HG03039 (cell line): ENCODE results near the gene RTRAF.

Experiments
- ATAC-seq: cut with Tn5 transposase; IDR thresholded peaks from one replicate; pipeline ENCODE4 v1.9.1; 2021; ENCODE audit warnings: mild to moderate bottlenecking, moderate library complexity; ENCODE audit not compliant: unreplicated experiment

RTRAF gene

DNA sequence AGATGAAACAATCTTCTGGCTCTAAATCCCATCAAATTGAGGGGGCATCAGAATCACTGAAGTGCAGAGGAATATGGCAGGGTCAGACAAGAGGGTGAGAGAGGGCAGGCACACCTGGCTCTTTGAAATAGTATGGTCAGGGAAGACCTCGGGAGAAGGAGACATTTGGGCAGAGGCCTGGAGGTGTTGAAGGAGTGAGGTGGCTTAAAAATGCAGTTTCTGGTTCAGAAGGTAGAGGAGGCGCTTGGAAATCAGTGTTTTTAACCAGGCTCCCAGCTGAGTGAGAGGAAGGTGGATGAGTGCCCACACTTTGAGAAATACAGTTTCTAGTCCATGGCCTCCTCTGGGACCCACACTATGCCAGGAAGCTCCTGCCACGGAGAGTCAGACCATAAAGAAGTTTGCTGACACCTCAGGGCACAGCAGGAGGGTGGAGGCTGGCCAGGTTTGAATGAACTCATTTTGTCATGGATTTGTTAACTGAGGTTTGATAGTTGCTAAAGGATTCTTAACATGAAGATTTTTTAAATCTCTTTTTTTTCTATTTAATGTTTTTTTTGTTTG lies 59.4 kb downstream of the RTRAF start:
- ATAC-seq = no peak

DNA sequence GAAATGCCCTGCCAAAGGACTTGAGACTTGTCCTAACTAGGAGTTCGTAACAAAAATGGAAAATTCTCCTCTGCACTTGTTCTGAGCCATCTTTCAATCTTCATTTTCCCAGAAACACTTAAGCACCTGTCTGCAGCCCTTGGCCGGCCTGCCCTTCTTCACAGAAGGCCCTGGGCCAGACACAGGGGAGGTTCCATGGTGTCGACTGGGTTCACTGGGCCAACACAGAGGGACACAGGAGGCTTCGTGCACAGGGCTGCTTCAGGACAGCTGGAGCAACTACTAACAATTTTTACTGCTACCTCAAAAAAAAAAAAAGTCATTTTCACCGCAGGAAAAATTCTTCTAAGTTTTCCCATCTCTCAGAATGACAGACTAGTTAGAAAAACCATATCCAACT lies 59.9 kb downstream of the RTRAF start:
- ATAC-seq = no peak

DNA sequence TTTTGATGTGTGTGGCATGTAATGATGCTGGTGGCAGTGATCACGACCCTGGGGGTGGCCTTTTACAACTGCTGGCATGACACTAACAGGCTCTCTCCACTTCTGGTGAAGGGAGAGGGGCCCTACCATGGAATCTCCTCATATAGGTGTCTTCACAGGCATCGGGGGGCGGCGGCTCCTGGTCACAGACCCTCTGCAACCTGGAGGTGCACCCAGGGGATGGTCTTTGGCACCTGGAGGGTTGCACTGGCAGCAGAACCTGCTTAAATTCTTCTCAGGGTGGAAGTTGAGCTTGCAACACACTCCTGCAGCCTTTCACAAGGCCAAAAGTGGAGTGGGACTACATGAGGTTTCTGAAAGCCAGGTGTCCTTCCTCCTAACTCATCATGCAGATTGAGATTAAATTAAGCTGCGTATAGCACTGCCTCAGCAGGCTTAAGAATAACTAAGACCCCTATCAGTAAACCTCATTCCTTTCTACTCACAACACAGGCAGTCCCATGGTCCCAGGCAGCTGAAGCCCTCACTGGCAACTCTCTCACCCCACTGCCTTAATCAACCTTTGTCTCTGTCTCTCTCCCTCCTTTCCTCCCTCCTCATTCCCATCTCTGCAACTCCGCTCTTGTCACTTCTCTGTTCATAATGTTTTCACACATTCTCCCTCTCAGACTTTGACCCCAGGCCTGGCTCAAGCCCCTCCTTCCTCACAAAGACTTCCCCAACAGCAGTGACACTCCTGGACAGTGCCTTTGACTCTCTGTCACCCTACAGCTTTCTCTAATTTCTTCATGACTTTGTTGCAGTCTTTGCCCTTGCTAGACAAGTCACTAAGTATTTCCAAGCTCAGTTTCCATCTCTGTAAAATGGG lies 60.6 kb downstream of the RTRAF start:
- ATAC-seq = no peak

DNA sequence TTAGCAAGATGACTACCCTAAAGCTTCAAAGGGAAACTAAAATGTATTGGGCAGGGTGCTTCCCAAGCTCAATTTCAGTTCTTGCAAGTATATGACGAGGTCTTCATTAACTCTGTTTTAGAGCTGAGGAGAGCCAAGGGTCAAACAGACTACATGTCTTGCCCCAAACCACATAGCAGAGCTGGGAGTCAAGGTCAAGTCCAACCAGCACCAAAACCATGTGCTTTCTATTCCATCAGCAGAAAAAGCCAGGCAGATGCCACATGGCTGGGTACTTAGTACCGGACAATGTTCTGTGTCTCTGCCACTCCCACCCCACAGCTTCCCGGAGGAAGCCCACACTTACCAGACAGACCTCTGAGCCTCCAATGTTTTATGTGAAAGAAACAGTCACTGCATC lies 61.9 kb downstream of the RTRAF start:
- ATAC-seq = no peak

DNA sequence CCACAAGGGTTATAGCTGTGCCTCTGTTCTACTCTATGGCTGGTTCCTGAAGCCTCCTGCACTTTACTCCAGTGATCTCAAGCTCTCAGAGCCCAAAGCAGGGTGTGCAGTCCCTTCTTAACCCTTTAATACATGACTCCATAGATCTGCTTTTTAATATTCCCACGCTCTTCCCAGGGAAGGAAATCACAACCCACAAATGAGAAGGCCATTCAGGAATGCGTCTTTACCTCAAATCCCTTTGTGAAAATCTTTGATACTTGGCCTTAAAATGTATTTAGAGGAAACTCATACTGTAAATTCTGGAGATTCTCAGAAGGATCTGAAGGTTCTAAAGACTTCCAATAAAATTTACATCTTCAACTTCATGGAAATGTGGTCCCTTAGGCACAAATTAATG lies 62.5 kb downstream of the RTRAF start:
- no peak for ATAC-seq

DNA sequence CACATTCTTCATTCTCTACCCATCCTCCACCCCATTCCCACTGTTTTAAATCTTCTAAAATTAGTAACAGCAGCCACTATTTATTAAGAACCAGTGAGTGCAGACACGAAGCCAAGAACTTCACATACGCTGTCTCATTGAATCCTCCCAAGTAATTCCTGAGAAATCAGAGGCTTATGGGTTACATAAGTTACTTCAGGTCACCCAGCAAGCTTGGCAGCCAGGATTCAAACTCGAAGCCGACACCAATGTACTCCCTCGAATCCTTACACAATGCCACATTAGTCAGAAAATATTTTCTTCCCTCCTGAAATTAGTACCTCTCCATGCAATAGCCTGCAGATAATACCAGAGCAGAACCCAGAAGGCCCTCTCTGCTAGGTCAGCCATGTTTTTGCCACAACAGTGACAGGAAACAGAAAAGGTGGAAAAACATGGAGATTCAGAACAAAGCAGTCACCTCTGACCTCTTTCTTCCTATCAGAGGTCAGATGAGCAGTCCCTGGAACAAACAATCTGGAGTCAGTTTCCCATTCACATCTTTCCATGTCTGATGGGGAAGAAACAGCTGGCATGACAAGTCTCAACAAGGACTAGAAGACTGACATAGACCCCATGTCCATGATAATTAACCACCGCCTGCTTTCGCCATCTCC lies 63.1 kb downstream of the RTRAF start:
- ATAC-seq = no peak

DNA sequence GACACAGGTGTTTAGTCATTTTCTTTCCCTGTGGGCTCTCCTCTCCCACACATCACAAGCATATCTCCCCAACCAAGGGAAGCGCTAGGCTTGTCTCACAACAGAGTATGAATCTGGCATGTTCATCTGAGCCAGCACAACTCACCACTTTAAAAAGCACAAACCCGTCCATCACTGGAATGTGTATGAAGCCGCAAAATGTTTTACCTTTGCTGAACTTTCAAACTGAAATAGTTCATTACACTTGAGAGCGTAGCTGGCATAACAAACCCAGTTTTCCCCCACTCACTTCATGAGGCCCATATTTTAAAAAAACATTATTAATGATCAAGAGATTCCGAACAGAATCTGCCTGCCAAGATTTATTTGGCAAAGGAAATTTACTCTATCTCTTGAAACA lies 63.7 kb downstream of the RTRAF start:
- ATAC-seq = no peak

DNA sequence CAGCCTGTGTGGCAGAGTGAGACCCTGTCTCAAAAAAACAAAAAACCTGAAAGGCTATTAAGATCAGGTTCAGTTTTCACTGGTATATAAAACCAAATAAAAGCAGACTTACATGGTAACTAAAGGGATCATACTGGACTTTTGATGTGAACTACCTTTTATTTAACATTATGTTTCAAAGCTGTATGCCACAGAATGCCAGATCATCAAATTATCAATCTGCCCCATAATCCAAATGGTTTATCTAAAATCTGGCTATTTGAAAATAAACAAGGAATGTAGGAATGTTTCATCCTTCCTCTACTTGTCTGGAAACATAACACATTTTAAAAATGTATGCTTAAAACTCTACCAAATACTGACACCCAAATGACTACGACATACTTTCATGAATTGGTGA lies 65.3 kb downstream of the RTRAF start:
- no peak for ATAC-seq

DNA sequence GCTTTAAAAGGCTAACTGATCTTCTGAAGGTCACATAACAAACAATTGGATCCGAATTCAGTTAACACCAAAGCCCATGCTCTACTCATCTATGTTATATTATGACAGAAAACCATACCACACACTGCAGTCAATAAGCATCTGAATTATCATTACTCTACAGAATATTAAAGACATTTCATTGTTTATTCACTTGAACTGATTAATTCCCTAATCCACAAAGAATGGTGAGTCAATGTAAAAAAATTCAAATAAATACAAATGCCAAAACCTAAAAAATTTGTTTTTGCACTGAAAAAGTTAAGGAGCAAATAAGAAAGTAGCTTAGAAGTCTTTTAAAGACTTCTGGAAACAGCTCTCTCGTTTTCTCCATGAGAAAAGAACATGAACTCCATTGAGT lies 65.8 kb downstream of the RTRAF start:
- no peak for ATAC-seq

DNA sequence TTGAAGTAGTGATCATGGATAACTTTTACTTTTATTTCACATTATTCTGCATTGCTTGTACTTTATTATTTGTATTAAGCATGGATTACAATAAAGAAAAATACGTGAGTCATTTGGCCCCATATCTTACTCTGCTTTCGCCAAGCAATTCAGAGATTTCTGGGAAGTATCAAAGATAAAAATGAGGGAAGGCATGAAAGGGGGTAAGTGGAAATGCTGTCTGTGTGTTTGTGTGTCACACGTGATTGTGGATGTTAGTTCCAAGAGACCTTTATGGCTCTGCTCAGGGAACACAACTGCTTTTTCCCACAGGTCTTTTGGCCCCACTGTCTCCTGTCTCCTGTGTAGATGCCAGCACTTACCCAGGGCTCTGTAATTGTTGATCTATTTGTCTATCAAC lies 69.0 kb downstream of the RTRAF start:
- ATAC-seq = no peak

DNA sequence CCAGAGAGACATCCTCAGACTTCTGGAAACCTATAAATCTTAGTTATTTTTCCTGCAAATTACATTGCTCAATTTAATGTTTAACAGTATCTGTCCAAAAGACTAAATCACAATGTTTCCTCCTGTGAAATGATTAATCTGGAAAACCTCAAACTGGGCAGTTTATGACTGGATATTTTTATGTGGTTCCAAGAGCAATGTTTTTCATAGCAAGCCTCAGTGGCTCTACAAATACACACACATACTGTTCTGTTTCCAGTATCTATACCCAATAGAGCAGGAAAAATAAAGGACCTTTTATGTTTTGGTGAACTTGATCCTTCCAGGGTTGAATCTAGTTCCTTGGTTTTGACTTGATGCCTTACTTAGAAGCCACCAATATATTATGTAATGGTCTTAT lies 70.3 kb downstream of the RTRAF start:
- ATAC-seq = no peak

DNA sequence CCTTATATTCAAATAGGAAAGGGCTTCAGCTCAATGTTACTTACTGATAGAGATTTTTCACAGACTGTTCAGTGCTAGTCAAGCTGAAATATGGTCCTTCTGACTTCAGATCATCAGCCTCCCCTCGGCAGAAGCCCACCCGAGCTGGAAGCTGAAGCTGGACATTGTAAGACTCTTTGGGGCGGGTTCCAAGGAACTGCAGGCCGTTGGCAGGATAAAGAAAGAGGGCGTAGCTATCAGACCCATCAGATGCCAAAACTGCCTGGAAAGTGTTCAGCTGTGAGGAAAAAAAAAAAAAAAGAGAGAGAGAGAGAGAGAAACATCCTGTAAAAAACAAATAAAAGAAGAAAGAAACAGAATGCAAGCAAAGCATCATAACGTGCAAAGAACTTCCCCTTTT lies 70.7 kb downstream of the RTRAF start:
- ATAC-seq = no peak
